ENCODE results near the gene BRINP3.
"Not testable (repeated sequence)": the region's sequence is repeated elsewhere in the genome, so short reads cannot be mapped to it uniquely, and the experiment has no call there.

BRINP3 gene

DNA sequence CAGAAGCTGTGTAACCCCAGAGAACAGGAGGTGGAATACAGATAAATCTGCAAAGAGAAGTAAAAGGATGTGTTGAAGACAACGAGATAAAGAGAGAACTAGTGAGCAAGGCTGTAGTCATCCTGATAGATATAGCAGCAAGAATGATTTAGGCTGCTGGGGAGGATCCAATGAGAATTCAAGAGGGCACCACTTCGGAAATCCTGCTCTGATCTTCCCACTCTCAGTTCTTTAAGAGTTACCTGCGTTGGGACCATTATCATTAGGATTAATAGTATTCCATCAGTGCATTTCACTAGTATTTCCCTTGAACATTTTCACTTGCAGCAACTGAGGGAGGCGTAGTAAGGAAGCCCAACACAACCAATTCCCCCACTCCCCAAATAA lies at the start of gene BRINP3:
BRINP3 (minus strand) TSS at position 103 of the 387 bp plus-strand sequence.
- peak; percentile 54 for DNase-seq (ENCODE audit: low read depth)

DNA sequence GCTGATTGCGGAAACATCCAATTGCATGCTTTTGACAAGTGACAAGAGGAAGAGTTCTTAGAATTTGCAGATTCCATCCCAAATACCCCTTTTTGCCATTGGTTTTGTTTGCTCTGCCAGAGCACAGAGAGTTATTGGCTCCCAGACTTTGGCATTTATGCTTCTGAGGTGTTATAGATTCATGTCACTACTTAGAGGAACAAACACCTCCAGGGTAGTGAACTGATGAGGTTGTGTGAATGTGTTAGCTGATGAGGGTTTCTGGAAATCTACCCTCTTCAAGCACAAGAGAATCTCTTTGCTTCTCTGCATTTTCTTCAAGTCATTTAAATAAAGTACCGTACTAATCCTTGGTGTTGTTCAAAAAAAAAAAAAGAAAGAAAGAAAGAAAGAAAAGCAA lies 33.9 kb upstream of the BRINP3 start:
- no peak for DNase-seq (ENCODE audit: low read depth)

DNA sequence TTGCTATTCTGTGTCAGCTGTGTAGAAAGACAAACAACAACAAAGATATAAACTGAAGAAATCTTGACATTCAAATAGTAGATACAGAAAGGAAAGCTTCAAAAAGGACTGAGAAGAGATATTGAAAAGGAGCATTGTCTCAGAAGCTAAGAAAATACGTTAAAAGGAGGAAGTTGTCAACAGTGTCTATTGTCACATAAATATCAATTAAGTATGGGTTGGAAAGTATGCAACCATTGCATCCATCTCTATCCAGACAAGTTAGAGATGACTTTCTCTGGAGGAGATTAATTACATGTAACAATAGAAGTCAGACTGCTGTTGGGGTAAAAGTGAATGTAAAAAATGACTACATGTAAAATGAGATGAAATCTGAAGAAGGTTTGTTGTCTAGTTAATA lies 29.7 kb upstream of the BRINP3 start:
- no peak for DNase-seq (ENCODE audit: low read depth)

DNA sequence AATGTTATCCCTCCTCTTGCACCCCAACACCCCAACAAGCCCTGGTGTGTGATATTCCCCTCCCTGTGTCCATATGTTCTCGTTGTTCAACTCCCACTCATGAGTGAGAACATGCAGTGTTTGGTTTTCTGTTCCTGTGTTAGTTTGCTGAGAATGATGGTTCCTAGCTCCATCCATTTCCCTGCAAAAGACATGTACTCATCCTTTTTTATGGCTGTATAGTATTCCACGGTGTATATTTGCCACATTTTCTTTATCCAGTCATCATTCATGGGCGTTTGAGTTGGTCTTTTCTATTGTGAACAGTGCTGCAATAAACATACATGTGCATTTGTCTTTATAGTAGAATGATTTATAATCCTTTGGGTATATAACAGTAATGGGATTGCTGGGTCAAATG lies 26.9 kb upstream of the BRINP3 start:
- not testable (repeated sequence) for DNase-seq (ENCODE audit: low read depth)

DNA sequence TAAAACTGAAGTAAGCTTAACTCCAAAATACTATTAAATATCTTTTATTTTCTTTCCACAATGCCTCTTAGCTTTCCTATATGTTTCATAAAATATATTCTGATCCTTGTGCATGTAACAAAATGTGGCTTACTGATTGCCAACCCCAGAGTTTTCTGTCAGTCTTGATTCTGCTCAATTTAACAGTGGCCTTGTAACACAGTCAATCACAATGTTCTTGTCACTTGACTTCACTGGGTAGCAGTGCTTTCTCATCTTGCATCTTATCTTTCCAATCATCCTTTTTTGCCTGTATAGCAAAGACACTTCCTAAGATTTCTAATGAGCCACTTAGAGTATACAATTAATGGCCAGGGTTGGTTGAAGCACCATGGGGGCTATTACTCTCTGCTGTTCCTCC lies 19.9 kb upstream of the BRINP3 start:
- no peak for DNase-seq (ENCODE audit: low read depth)

DNA sequence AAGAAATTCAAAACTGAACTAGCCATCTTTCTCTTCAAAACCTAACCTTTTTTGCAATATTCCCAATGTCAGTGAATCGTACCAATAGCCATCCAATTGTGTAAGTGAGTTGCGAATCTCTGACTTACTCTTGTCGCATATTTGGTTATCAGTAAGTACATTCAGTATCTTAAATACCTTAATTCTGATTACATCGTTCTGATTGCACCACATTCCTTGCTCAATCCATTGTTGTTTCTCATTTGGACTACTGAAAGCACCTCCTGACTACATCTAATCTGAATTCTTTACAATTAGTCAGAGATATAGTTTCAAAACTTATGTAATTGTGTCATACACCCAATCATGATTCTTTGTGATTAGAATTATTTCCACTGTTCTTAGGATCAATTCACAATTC lies 16.8 kb upstream of the BRINP3 start:
- DNase-seq (ENCODE audit: low read depth), result peak; percentile 69

DNA sequence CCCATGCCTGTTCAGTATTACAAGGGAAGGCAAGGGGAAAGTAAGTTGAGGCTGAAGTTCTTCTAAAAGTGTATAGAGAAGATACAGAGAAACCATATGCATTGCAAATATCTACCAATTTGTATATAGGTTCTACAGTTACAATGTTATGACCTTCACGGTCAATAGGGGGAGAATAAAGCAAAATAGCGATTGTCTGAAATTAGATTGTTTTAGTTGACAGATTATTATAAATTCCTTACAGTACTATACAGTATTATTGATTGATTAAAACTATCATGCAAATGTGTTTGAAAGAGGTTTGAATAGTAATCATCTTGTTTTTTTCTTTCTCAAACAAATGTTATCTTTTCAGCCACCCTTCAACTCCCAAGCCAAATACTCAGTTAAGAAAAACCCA lies 13.7 kb upstream of the BRINP3 start:
- no peak for DNase-seq (ENCODE audit: low read depth)

DNA sequence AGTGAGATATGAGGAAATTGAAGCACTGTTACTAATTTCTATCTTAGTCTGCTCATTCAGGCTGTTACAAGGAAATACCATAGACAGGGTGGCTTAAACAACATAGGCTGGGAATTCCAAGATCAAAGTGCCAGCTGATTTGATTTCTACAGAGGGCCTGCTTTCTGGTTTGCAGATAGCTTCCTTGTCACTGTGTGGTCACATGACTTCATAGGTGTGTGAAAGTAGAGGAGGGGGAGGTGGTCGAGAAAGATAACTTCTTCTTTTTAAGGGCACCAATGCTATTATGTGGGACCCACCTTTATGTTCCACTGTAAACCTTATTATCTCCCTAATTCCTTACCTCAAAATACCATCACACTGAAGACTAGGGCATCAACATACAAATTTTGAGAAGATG lies 6.4 kb upstream of the BRINP3 start:
- DNase-seq (ENCODE audit: low read depth), result no peak

DNA sequence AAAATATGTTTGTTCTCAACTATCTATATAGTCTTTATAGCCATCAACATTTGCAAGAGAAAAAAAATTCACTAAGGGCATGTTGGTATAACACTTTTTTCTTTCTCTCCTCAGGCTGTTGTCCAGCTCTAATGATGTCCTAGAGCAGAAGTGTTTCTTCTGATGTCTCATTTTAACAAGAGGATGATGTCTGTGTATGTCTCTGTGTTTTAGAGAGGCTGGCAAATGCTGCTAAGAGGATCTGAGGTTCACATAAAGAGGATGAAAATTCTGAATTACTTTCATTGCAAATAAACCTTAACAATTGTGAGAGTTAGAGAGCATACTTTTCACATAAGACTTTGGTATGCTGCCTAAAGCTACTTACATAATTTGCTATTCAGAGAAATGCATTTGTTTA lies 2.6 kb upstream of the BRINP3 start:
- DNase-seq (ENCODE audit: low read depth), result no peak

DNA sequence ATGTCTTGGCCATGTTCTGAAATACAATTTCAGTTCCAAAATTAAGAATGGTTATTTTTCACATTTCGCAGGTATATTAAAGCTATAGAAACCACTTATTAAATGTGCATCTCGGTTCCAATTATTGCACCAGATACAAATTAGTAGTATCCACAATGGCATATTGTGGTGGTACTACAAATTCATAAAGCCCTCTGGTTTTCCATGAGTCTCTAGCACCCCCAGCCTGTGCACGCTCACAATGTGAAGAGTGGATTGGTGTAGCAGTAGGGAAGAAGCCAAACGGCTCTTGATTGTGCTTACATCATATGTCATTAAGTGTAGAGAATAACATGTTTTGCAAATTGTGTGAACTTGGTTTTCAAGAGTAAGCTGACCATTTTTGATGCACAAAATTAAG lies 1.9 kb upstream of the BRINP3 start:
- peak; percentile 3 for DNase-seq (ENCODE audit: low read depth)

DNA sequence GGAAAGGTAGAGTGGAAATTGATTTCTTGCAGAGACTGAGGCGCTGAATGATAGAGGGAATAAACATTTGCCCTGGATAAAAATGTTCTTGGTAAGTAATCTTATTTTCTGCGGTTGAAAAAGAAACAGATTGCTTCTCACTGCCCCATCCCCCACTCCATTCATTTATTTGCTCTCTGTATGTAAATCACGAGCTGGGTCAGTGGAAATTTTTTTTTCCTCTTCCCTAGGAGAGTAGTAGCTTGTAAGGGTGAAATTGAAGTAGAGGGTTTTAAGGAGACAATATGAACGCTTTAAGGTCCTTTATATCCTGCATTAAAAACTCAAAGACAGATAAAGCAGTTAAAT lies 1.4 kb upstream of the BRINP3 start:
- peak; percentile 49 for DNase-seq (ENCODE audit: low read depth)

DNA sequence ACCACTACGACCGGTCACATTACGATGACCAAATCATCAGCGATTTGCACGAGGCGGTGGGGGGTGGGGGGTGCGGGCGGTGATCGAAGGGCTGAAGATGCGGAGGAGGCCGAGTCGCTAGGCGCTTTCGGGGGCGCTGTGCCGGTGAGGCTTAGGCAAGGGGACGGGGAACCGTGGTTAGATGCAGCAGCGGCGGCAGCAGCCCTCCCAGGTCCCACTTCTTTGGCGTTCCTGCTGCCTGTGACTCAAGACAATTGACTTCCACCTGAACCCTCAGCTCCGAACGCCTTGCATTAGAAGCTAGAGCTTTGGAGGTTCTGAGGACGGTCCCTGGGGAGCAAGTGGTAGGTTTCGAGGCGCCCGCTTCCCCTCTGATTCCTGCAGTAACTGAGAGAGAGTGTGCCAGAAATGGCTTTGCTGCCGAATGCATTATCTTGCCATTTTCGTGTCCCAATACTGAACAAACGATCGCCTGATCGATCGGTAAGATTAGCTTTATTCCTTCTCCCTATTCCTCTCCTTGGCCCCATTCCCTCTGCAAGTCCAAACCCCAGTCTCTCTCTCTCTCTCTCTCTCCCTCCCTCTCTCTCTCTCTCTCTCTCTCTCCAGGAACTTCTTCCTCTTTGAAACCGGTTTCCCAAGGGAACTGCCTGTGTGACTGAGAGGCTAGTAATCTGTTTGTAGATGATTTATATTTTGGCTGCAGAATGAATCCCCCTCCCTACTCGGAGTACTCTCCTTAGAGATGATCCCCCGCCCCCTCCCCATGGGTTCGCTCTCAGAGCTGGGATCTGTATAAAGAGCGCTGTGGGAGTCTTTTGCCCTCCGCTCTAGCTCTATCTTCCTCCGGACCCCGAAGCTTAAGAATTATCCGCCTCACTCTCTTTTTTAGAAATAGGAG lies 735 bp upstream of the BRINP3 start:
- DNase-seq (ENCODE audit: low read depth), result peak; percentile 52

DNA sequence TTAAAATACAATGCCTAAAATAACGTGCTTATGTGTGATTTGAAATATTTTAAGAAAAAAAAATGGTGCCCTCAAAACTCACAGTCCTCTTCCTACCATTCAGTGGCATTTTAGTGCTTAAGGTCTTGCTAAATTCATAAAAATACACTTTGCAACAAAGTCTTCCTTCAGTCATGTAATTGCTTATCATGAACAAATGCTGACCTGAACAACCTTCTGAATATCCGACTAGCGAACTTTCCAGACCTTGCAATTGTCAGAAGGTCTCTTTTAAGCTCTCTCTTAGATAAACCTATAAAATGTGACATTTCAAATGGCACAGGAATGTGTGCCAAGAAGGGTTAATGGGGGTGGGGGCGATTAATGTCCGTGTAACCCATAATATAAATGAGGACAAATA lies 858 bp downstream of the BRINP3 start:
- DNase-seq (ENCODE audit: low read depth), result no peak

DNA sequence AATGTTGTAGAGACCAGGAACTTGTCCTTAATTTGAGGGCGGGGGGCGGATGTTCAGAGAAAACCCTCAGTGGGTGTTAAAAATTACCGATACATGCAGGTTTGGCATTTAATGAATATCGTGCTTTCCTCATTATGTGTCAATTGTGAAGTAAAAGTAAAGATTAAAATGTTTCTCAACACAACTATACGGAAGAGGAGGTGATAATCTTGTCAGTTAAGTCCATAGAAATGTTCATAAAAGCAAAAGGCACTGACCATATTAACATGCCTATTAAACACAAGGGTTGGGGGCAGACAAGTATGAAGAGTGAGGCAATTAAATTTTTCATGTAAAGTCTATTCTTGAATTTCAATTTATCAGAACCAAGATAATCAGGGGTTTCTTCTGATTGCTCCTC lies 1.3 kb downstream of the BRINP3 start:
- DNase-seq (ENCODE audit: low read depth), result no peak

DNA sequence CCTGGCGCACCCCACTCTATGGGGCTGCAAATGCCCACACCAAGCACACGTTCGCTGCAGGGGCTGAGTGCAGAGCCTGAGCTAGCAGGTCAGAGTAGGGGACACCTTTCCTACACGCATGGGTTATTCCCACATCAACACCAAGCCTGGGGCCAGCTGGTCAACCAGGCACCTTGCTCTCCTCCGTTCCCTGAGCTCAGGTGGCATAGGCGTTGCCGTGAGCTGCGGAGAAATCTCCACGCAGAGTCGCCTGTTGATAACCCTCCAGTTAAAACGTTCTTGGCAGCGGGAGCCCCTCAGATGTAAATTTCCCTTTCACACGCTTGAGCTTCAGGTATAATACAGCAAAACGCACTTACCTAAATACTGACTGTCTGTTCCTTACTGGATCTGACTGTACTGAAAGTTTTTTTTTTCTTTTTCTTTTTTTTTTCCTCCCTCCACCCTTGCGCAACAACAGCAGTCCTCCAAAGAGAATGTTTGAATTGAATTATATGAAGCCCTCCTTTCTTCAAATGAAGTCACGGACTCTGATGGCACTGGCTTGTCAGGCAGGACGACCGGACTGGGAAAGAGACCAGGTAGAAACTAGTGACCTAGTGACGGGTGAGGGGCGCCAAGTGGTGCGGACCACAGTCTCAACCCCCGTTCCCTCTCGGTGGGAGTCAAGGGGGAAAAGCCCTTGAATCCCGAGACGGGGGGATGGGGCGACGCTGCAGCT lies 2.1 kb downstream of the BRINP3 start:
- peak; percentile 17 for DNase-seq (ENCODE audit: low read depth)

DNA sequence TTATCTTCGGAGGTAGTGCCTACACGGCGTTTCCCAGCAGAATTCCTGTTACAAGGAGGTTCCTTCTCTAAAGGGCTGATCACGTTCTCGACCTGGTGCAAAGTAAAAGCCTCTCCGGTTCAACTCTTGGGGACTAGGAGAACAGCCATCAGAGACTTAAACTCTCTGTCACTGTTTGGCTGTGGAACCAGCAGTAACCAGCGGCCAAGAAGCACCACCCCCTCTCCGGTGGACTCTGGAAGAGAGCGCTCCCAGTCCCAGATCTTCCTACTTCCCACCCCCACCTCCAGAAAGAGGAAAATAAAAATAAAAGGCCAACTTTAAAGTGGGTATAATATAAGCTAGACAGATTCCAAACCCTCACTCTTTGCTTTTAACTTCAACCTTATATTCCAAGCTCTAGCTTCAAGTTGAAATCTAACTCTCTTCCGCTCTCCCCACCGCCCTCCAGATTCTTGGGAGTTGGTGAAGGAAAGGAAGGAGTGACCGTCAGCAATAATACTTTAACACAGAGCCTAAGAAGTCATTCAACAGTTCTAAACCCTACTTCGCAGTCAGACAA lies 2.9 kb downstream of the BRINP3 start:
- peak; percentile 3 for DNase-seq (ENCODE audit: low read depth)

DNA sequence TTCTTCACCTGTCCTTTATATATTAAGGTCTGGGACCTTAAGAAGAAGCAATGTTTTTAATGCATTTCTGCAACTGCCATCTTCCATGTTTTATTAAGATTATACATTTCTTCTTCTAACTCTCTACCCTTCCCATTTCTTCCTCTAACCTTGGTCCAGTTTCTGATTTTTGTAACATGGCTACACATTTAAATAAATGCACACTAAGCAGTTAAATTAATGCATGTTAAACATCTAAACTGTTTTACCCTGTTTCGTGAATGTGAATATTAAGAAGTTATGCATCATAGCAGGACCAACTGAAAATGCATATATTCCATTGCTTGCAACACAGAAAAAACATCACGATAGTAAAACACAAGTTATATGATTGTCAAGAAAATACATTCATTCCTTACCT lies 3.7 kb downstream of the BRINP3 start:
- DNase-seq (ENCODE audit: low read depth), result no peak

DNA sequence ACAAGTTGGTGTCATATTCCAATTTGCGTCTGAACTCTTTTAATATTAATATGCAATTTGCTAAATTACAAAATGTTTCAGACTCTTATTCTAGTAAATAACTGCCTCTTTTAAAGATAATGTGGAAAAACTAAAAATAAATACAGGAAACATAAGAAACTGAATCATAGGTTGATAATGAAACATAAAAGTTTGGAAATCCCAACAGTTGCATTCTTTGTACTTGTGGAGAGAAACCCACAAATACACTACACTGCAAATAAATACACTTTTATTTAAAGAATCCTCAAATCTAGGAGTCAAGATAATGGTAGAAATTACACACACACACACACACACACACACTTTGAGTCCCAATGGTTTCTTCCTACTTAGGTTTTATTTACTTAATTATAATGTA lies 5.2 kb downstream of the BRINP3 start:
- peak; percentile 22 for DNase-seq (ENCODE audit: low read depth)

DNA sequence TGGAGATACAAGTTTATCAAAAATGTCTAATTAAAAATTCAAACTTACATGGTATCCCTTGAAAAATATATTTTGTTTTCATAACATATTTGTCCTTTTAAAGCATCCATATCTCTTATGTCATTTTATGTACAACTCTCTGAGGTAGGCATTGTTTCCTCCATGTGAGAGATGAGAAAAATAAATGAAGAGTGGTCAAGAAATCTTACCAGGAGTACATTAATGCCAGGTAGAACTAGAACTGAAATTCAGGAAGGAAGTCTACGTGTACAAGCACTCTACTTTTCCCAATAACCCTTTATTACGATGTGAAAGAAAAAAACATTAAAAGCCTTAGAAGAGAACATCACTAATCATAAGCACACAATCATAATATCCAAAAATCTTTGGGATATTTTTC lies 5.6 kb downstream of the BRINP3 start:
- DNase-seq (ENCODE audit: low read depth), result no peak

DNA sequence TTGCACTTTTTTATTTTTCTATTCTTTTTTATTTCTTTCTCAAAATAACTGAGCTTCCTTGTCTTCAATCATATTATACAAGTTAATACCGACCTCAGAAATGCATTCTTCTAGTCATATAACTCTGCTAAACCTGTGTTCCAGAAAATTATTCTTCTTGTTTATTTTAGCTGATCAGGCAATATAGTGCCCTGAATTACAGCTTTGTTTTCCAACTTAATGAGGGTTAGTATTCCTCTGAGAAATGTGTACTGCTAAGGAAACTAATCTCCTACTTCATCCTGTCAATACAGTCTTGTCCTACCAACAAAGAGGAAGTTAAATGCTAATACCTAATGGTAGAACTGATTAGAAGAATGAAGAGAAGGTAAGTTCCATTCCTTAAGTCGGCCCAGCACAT lies 13.0 kb downstream of the BRINP3 start:
- no peak for DNase-seq (ENCODE audit: low read depth)

DNA sequence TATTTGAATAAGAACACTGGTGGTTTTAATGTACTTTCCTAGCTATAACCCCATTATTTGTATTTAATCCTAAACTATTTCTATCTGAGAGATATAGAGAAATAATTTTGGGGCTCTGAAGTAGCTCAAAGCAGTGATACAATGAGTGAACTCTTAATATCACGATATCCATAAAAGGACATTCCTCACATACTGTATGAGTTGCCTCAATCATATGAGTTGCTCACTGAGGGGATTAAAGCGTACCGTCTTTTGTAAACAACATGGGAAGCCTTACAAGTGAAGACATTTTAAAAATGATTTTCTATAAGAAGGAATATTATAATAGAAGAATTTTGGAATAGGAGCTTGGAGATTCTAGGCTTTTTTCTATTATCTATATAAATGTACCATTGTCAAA lies 21.5 kb downstream of the BRINP3 start:
- peak; percentile 74 for DNase-seq (ENCODE audit: low read depth)

DNA sequence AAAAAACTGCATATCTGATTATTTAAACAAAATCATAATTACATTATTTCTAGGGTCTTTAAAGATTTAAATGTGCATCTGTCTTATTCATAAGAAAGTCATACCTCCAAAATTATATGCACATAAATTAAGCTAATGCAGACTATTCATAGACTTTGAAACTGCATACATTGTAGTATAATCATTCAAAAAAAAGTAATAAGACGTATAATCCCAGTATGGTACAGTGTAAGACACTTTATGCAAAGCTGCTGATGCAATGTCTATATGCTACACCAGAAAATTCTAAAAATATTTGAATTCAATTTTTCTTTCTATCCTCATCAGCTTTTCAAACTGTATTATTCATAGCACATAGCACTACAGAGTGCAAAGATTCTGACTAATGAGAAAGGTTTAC lies 22.0 kb downstream of the BRINP3 start:
- no peak for DNase-seq (ENCODE audit: low read depth)

DNA sequence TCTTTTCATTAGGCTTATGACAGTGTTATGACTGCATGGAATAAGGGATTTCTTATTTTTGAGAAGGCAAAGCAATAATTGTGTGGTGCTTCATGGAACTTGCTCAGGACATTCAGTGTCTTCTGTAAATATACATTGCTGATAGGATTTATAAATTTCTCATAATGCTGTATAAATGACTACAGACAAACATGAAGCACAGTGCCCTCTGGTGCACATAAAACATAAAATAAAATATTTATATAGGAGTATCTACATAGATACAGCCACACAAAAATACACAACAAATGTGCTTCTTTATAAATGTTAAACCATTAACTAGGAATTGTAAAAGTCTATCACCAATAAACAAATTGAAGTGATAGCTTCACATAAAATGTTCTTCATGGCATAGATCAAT lies 24.1 kb downstream of the BRINP3 start:
- DNase-seq (ENCODE audit: low read depth), result peak; percentile 6
